ENCODE data around the gene SNAP29.
"Not testable (repeated sequence)": the region's sequence is repeated elsewhere in the genome, so short reads cannot be mapped to it uniquely, and the experiment has no call there.

Gene SNAP29

GRCh38 chr22:20823264-20823663, 35.5 kb upstream of the SNAP29 start:
- no peak for DNase-seq (ENCODE audit: low read depth)
- in situ Hi-C loops (cut with HindIII; ENCODE audit: low sequenced_read_pairs): no loop called here
- TF ChIP-seq CTCF (IDR thresholded peaks at IDR 0.05; ENCODE audit: low read depth, low read length, missing control alignments): no peak
- no peak overlapping the region for H3K4me3 ChIP-seq (ENCODE audit: low read depth, low read length)

GRCh38 chr22:20825216-20825615, 33.6 kb upstream of the SNAP29 start:
- H3K4me3 ChIP-seq (ENCODE audit: low read depth, low read length); in situ Hi-C loops (cut with HindIII; ENCODE audit: low sequenced_read_pairs); DNase-seq (ENCODE audit: low read depth): not testable (repeated sequence)

- no peak for TF ChIP-seq CTCF (IDR thresholded peaks at IDR 0.05; ENCODE audit: low read depth, low read length, missing control alignments)
- no peak overlapping the region for H3K4me3 ChIP-seq (ENCODE audit: low read depth, low read length)
- in situ Hi-C loops (cut with HindIII; ENCODE audit: low sequenced_read_pairs): no loop called here
- DNase-seq (ENCODE audit: low read depth): no peak
Observed at GRCh38 chr22:20825624-20826023, 33.2 kb upstream of the SNAP29 start.

- H3K4me3 ChIP-seq (ENCODE audit: low read depth, low read length); in situ Hi-C loops (cut with HindIII; ENCODE audit: low sequenced_read_pairs); DNase-seq (ENCODE audit: low read depth): not testable (repeated sequence)
Observed at GRCh38 chr22:20826373-20827152, 32.2 kb upstream of the SNAP29 start.

GRCh38 chr22:20829491-20830134, 29.2 kb upstream of the SNAP29 start:
- no peak for DNase-seq (ENCODE audit: low read depth)
- H3K4me3 ChIP-seq (ENCODE audit: low read depth, low read length): no peak overlapping the region
- no peak for TF ChIP-seq CTCF (IDR thresholded peaks at IDR 0.05; ENCODE audit: low read depth, low read length, missing control alignments)
- in situ Hi-C loops (cut with HindIII; ENCODE audit: low sequenced_read_pairs): no loop called here

GRCh38 chr22:20833225-20833665, 25.6 kb upstream of the SNAP29 start:
- TF ChIP-seq CTCF (IDR thresholded peaks at IDR 0.05; ENCODE audit: low read depth, low read length, missing control alignments): no peak
- in situ Hi-C loops (cut with HindIII; ENCODE audit: low sequenced_read_pairs): no loop called here
- H3K4me3 ChIP-seq (ENCODE audit: low read depth, low read length): no peak overlapping the region
- no peak for DNase-seq (ENCODE audit: low read depth)

- H3K4me3 ChIP-seq (ENCODE audit: low read depth, low read length): no peak overlapping the region
- no peak for DNase-seq (ENCODE audit: low read depth)
- in situ Hi-C loops (cut with HindIII; ENCODE audit: low sequenced_read_pairs): no loop called here
- no peak for TF ChIP-seq CTCF (IDR thresholded peaks at IDR 0.05; ENCODE audit: low read depth, low read length, missing control alignments)
Observed at GRCh38 chr22:20834206-20834605, 24.6 kb upstream of the SNAP29 start.

Data from astrocyte of the cerebellum (primary cell).